Rectal smooth muscle tissue (tissue), 1 donor: ENCODE data around the gene XPNPEP2.
"Not testable (repeated sequence)": the region's sequence is repeated elsewhere in the genome, so short reads cannot be mapped to it uniquely, and the experiment has no call there.

Experiments used
- H3K27ac ChIP-seq: one replicate; pipeline ENCODE4 v1.7.0; 2013; ENCODE audit warnings: low read depth, low read length, inconsistent platforms
- H3K27me3 ChIP-seq: one replicate; pipeline ENCODE4 v1.7.0; 2013; ENCODE audit warnings: low read length; ENCODE audit not compliant: control insufficient read depth, insufficient read depth
- H3K36me3 ChIP-seq: one replicate; pipeline ENCODE4 v1.7.0; 2013; ENCODE audit warnings: low read length; ENCODE audit not compliant: control insufficient read depth, insufficient read depth
- H3K4me1 ChIP-seq: one replicate; pipeline ENCODE4 v1.7.0; 2013; ENCODE audit warnings: low read length; ENCODE audit not compliant: control insufficient read depth, insufficient read depth
- H3K4me3 ChIP-seq: one replicate; pipeline ENCODE4 v1.7.0; 2013; ENCODE audit warnings: low read length
- H3K9ac ChIP-seq: one replicate; pipeline ENCODE4 v1.7.0; 2013; ENCODE audit warnings: low read length

Gene XPNPEP2

DNA sequence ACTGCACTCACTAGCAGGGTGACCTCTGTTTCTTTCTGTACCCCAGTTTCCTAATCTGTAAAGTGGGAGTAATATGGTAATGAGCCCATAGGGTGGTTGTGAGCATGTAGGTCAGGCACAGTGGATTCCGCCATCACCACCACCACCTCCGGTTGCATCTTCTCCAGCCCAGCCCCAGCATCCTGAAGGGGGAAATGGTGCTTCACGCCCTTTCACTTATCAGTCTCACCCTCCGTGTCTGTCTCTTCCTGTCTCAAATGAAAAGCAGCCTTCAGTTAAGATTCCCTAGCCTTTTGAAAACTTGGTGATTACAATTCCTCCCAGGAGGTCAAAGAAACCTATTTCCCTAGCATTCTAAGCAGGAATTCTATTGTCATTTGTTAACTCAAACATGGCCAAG, 16.9 kb upstream of the XPNPEP2 start:
- no peaks in the 10 kb centered on the region for H3K4me1 ChIP-seq
- no peak overlapping the region for H3K27ac ChIP-seq
- H3K4me3 ChIP-seq = no peak overlapping the region
- H3K36me3 ChIP-seq = no peaks in the 10 kb centered on the region
- peaks cover 2% of the 10 kb centered on the region for H3K27me3 ChIP-seq
- no peak overlapping the region for H3K9ac ChIP-seq

DNA sequence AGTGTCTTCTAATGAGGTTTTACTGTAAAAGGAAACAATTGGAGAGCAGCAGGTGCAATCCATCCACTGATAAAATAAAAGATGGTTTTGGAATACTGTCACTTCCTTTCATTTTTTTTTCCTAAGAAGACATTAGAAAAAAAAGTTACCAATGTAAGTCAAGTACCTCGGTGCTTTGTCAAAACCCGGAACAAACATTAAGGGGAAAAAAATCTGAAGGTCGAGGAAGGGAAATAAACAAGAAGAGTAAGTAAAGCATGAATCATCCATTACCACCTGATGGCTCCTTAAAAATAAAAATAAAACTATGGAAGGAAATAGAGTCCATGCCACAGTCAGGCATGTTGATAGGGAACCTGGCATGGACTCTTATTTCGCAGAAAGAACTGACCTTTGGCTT, 15.3 kb upstream of the XPNPEP2 start:
- no peak overlapping the region for H3K4me3 ChIP-seq
- no peak overlapping the region for H3K27ac ChIP-seq
- no peak overlapping the region for H3K9ac ChIP-seq
- no peaks in the 10 kb centered on the region for H3K4me1 ChIP-seq
- peaks cover 2% of the 10 kb centered on the region for H3K27me3 ChIP-seq
- no peaks in the 10 kb centered on the region for H3K36me3 ChIP-seq

DNA sequence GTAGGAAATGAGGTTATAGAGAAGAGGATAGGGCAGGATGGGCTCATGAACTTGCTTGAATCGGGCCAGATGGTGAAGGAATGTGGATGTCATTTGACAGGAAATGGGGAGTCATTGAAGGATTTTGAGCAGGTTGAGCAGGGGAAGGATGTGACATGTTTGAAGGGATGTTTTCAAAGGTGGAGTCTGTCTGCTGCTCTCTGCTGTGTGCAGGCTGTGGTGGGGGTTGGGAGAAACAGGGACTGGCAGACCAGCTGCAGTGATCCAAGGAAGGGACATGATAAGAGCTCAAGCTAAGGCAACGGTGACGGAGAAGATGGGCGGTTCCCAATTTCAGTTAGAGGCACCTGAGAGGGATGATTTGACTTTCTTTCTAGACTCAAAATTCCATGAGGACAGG, 14.0 kb upstream of the XPNPEP2 start:
- Histone ChIP-seq H3K36me3 (no peaks in the 10 kb centered on the region), H3K4me1 (no peaks in the 10 kb centered on the region), H3K27me3 (peaks cover 2% of the 10 kb centered on the region), H3K4me3 (no peak overlapping the region), H3K9ac (no peak overlapping the region), H3K27ac (no peak overlapping the region)

DNA sequence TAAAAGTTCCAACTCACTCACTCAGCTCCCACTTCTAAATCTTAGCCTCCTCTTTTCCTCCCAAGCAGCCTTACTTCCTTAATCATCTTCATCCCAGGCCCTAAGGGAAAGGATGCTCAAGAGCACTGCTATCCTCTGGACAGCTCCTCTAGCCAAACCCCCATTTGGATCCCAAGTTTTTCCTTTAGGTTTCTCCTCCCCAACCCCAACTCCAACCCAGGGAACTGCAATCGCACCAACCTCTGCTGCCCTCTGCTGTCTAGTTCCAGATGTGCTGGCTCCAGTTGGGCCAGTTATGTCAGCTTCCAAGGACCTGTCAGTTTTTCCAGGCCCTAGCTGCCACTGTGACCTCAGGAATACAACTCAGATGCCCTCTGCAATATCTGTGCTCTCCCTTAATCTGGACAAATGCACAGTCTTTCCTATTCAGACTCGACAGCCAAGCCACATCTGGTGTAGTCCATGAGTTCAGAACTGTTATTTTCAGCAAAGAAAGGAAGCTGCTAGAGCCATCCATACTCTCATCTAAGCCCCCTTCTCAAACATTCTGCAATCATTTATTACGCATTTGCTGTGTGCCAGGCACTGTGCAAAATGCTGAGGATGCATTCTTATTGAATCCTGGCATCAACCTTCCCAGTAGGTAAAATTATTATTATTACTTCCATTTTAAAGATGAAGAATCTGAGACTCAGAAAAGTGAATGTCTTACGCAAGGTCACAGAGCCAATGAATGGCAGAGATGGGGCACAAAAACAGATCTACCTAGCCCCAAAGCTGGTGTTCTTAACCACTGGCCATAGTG, 12.3 kb upstream of the XPNPEP2 start:
- peaks cover under 1% of the 10 kb centered on the region for H3K27me3 ChIP-seq
- no peak overlapping the region for H3K9ac ChIP-seq
- no peak overlapping the region for H3K4me3 ChIP-seq
- H3K4me1 ChIP-seq = no peaks in the 10 kb centered on the region
- H3K27ac ChIP-seq = no peak overlapping the region
- no peaks in the 10 kb centered on the region for H3K36me3 ChIP-seq

DNA sequence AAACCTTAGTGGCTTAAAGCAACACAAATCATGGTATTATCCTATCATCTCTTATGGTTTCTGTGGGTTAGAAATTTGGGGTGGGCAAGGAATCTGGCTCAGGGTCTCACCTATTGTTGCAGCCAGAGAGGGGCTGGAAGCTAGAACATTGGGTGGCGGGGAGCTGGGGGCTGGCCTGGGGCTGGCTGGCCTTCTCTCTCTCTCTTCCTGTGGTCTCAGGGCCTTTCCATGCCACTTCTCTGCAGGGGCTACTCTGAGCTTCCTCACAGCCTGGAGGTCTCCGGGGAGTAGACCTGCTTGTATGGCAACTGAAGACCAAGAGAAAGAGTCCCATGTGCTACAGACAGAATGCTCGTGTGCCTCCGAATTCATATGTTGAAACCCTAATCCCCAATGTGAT, 10.7 kb upstream of the XPNPEP2 start:
- Histone ChIP-seq H3K27ac (no peak overlapping the region), H3K27me3 (no peaks in the 10 kb centered on the region), H3K4me1 (no peaks in the 10 kb centered on the region), H3K4me3 (no peak overlapping the region), H3K9ac (no peak overlapping the region), H3K36me3 (no peaks in the 10 kb centered on the region)

DNA sequence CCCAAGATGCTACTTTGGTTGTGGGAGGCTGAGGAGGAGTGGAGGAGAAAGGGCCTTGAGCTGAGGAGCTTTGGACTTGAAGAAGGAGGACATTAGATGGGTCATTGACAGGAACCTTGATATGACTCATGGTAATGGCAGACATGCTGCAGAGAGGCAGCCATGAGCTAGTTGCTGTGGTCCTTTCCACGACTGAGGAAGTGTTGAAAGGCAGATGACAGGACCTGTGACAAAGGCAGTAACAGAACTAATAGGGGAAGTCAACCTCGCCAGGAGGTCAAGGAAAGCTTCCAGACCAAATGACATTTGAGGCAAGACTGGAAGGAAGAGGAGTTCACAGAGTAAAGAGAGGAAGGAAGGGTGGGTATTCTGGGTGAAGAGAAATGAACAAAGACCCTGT, 7.6 kb upstream of the XPNPEP2 start:
- Histone ChIP-seq H3K4me1 (no peaks in the 10 kb centered on the region), H3K27ac (no peak overlapping the region), H3K9ac (no peak overlapping the region), H3K27me3 (no peaks in the 10 kb centered on the region), H3K4me3 (no peak overlapping the region), H3K36me3 (no peaks in the 10 kb centered on the region)

DNA sequence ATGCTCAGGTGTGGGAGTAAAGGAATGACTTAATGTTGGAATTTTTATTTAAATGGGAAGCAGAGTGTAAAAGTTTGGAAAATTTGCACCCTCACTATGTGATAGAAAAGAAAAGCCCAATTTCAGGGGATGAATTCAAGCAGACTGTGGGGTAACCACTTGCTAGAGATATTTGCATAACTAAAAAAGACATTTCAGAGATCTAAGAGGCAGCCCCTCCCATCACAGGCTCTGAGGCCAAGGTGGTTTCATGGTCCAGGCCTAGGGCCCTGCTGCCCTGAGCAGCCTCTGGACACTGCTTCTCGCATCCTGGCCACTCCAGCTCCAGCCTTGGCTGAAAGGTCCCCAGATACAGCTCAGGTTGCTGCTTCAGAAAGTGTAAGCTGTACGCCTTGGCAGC, 5.9 kb upstream of the XPNPEP2 start:
- Histone ChIP-seq H3K36me3 (no peaks in the 10 kb centered on the region), H3K4me3 (no peak overlapping the region), H3K9ac (no peak overlapping the region), H3K27me3 (no peaks in the 10 kb centered on the region), H3K4me1 (no peaks in the 10 kb centered on the region), H3K27ac (no peak overlapping the region)

DNA sequence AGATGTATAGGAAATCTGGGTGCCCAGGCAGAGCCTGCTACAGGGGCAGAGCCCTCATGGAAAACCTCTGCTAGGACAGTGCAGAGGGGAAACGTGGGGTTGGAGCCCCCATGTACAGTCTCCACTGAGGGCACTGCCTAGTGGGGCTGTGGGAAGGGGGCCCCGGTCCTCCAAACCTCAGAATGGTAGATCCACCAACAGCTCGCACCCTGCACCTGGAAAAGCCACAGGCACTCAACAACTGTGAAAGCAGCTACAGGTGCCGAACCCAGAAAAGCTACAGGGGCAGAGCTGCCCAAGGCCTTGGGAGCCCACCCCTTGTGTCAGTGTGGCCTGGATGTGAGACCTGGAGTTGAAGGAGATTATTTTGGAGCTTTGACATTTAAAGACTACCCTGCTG, 5.4 kb upstream of the XPNPEP2 start:
- Histone ChIP-seq H3K4me1 (no peaks in the 10 kb centered on the region), H3K4me3 (no peak overlapping the region), H3K27me3 (no peaks in the 10 kb centered on the region), H3K36me3 (no peaks in the 10 kb centered on the region), H3K27ac (no peak overlapping the region), H3K9ac (no peak overlapping the region)

DNA sequence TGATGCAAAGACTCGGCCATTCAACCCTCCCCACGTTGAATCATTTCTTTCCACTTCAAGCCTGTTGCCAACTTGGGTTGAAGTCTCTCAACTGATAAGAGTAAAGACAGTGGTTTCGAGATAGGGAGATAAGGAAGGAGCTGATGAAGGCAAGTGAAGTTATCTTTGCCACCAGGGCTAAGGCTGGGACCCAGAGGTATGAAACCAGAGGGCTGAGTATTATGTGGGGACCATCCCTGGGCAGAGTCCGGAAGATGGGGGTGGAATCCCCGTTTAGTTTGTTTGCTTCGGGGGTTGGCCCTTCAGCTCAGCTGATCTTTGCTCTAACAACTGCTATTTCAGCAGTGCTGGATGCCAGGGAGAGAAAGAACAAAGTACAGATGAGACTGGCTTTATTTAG, 2.3 kb upstream of the XPNPEP2 start:
- H3K27ac ChIP-seq = no peak overlapping the region
- no peak overlapping the region for H3K4me3 ChIP-seq
- no peak overlapping the region for H3K9ac ChIP-seq
- no peaks in the 10 kb centered on the region for H3K4me1 ChIP-seq
- H3K27me3 ChIP-seq = no peaks in the 10 kb centered on the region
- no peaks in the 10 kb centered on the region for H3K36me3 ChIP-seq

DNA sequence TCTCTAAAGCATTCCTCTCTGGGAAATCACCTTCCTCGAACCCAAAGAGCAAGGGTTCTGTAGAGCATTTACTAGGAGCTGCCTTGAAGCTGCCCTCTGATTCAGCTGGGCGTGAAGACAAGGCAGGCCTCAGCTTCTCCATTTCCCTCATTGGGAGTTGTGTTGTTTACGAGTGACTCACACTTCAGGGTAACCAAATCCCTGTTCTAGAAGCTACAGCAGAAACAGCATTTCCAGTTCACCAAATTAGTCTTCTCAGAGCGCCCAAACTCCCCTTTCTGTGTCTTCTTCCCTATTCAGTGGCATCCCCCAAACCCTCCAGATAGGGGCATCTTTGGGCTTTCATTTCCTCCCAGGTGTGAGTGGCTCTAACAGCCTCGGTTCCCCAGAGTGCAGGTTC, 863 bp upstream of the XPNPEP2 start:
- no peaks in the 10 kb centered on the region for H3K27me3 ChIP-seq
- H3K4me1 ChIP-seq = no peaks in the 10 kb centered on the region
- no peaks in the 10 kb centered on the region for H3K36me3 ChIP-seq
- H3K27ac ChIP-seq = no peak overlapping the region
- no peak overlapping the region for H3K9ac ChIP-seq
- no peak overlapping the region for H3K4me3 ChIP-seq

DNA sequence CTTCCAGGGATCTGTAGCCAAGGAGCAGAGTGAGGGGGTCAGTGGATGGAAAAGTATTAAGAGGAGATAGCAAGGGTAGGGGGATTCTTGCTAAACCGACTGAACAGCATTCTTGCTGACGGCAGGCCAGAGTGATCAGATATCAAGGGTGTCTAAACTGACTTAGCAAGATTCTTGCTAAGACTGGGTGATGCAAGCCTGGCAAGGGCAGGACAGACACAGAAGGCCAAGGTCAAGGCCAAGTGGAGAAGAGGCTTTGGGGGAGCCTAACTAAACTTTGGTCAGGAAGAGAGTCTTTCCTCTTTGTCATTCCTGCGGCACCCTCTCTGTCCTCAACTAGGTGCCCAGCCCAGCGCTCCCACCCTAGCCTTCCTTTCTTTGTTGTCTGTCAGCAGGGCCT, 799 bp downstream of the XPNPEP2 start:
- Histone ChIP-seq H3K27me3 (no peaks in the 10 kb centered on the region), H3K9ac (no peak overlapping the region), H3K27ac (no peak overlapping the region), H3K4me1 (no peaks in the 10 kb centered on the region), H3K4me3 (no peak overlapping the region), H3K36me3 (no peaks in the 10 kb centered on the region)

DNA sequence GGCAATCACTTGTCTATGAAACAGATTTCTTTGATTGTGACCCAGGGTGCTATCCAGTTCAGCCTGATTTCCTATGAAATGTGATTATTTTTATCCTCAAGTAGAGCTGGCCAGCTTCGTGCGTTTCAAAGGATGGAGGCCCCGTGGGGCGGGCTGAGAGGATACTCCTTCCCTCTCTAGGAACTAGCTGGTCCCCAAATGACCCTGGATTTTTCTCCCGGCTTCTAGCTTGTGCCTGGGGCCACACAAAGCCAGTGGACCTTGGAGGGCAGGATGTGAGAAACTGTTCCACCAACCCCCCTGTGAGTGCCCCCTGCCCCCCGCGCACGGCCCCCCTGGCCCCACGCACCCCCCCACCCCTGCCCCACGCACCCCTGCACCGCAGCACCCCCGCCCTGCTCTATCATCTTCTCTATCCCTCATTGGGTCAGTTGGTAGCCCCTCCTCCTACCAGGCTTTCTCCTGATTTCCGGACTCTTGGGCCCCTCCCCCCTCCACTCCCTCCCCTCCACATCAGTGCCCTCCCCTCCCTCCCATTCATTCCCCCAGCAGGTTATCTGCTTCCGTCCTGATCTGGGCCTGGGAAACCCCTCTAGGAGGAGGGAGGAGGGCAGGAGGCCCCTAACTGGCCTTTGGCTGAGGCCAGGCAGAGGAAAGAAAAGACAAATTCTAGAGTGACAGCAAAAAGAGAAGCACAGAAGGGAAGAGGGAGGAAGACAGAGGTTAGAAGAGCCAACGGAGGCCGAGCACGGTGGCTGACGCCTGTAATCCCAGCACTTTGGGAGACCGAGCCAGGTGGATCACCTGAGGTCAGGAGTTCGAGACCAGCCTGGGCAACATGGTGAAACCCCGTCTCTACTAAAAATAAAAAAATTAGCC, 3.3 kb downstream of the XPNPEP2 start:
- Histone ChIP-seq H3K4me1 (no peaks in the 10 kb centered on the region), H3K27me3 (no peaks in the 10 kb centered on the region), H3K36me3 (no peaks in the 10 kb centered on the region), H3K4me3 (no peak overlapping the region), H3K9ac (no peak overlapping the region), H3K27ac (no peak overlapping the region)

DNA sequence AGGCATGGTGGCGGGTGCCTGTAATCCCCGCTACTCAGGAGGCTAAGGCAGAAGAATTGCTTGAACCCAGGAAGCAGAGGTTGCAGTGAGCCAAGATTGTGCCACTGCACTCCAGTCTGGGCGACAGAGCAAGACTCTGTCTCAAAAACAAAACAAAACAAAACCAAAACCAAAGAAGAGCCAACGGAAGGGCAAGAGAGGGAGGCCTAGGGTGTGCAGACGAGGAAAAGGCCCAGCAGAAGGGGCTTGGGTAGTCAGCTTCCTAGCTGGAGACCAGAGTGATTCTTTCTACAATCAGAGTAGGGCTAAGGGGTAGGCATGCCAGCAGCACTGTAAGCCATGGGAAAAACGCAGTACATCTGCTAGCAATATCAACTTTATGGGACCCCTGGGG, 4.0 kb downstream of the XPNPEP2 start:
- H3K27ac ChIP-seq, H3K36me3 ChIP-seq, H3K9ac ChIP-seq, H3K27me3 ChIP-seq, H3K4me1 ChIP-seq, H3K4me3 ChIP-seq: not testable (repeated sequence)
